GM12878 (cell line): ENCODE data around the gene ACTN2. TPM values are rescaled to one million over a fixed set of nuclear protein-coding genes. Genes with fewer than 3 reads are reported as not detected.

Source experiments
- ATAC-seq: fragments of 200-7000 bp; cut with Tn5 transposase; 3 replicates; pipeline ENCODE4 v1.9.1; 2020; ENCODE audit warnings: mild to moderate bottlenecking, moderate library complexity
- BruUV-seq: library from RNA; stranded (reverse); fragments of 400-500 nt; replicated peaks from 2 replicates; lab custom pipeline; 2021; lab: Mats Ljungman, UMichigan
- CTCF ChIA-PET: fragments of 300-600 bp; sonication (Branson Sonifier 250); formaldehyde crosslinking; extraction: SDS; loops from one replicate; lab custom pipeline; 2021; ENCODE audit warnings: inconsistent platforms; lab: Yijun Ruan, JAX
- POLR2A ChIA-PET: fragments of 350-600 bp; formaldehyde crosslinking; extraction: SDS; loops from one replicate; lab custom pipeline; 2021; ENCODE audit warnings: inconsistent platforms; lab: Charles Lee
- RAD21 ChIA-PET: fragments of 300-600 bp; sonication (Branson Sonifier 250); formaldehyde crosslinking; loops from one replicate; lab custom pipeline; 2023; ENCODE audit warnings: antibody characterized with exemption; ENCODE audit not compliant: unreplicated experiment; lab: Charles Lee
- SMC1A ChIA-PET: fragments of 300-600 bp; sonication (Branson Sonifier 250); formaldehyde crosslinking; loops from one replicate; lab custom pipeline; 2023; ENCODE audit not compliant: unreplicated experiment, uncharacterized antibody; lab: Charles Lee
- DNase-seq: peaks from one replicate; pipeline ENCODE4 v3.0.0-alpha.2; 2011; ENCODE audit warnings: low read depth, low spot score
- FAIRE-seq: peaks from 3 replicates; lab custom pipeline; 2011; peaks lifted over from hg19 to GRCh38; lab: Jason Lieb, UNC
- H2AFZ ChIP-seq: 2 replicates; pipeline ENCODE4 v1.6.0; 2011; ENCODE audit warnings: low read depth, low read length, control low read depth; ENCODE audit not compliant: control insufficient read depth
- H3K27ac ChIP-seq: 2 replicates; pipeline ENCODE4 v1.5.1; 2011; ENCODE audit warnings: control low read depth; ENCODE audit not compliant: control insufficient read depth, insufficient read depth
- H3K27me3 ChIP-seq, 2 experiments: replicated peaks in 1 of 2; 2 replicates each; pipeline versions ENCODE4 v1.6.0 to v1.6.1; 2011; ENCODE audit warnings: low read length in 1 of 2; ENCODE audit not compliant: control insufficient read depth in 2 of 2, insufficient read depth in 2 of 2
- H3K36me3 ChIP-seq, 2 experiments: 2 replicates each; pipeline ENCODE4 v1.5.1; 2011; ENCODE audit warnings: low read length in 1 of 2; ENCODE audit not compliant: control insufficient read depth in 2 of 2, insufficient read depth in 2 of 2
- H3K4me1 ChIP-seq: 2 replicates; pipeline ENCODE4 v1.6.1; 2011; ENCODE audit warnings: mild to moderate bottlenecking, low read length, moderate library complexity, mixed read lengths; ENCODE audit not compliant: control insufficient read depth, insufficient read depth
- H3K4me2 ChIP-seq: 2 replicates; pipeline ENCODE4 v1.6.0; 2011; ENCODE audit warnings: control low read depth; ENCODE audit not compliant: control insufficient read depth, insufficient read depth
- H3K4me3 ChIP-seq: fragments of 200-600 bp; sonication (generic); 2 replicates; pipeline ENCODE4 v1.5.1; 2016
- H3K79me2 ChIP-seq: 2 replicates; pipeline ENCODE4 v1.6.0; 2011; ENCODE audit warnings: low read length; ENCODE audit not compliant: control insufficient read depth, insufficient read depth
- H3K9ac ChIP-seq: 2 replicates; pipeline ENCODE4 v1.8.0; 2011; ENCODE audit warnings: low read length, control low read depth, mixed read lengths; ENCODE audit not compliant: control insufficient read depth, insufficient read depth
- H3K9me3 ChIP-seq: replicated peaks from 3 replicates; pipeline ENCODE4 v1.5.1; 2011; ENCODE audit warnings: mild to moderate bottlenecking, low read length; ENCODE audit not compliant: control insufficient read depth, insufficient read depth
- H4K20me1 ChIP-seq: 2 replicates; pipeline ENCODE4 v1.6.0; 2011; ENCODE audit not compliant: control insufficient read depth, insufficient read depth
- CBX5 ChIP-seq: sonication (generic); IDR thresholded peaks from 2 replicates; pipeline ENCODE4 v1.6.1; 2016; ENCODE audit warnings: low read depth, moderate library complexity, mild to moderate bottlenecking, inconsistent platforms
- EED ChIP-seq: sonication (generic); IDR thresholded peaks from 2 replicates; pipeline ENCODE4 v1.6.1; 2016; ENCODE audit warnings: antibody characterized with exemption, low read depth
- IKZF1 ChIP-seq: fragments of 450-650 bp; conservative IDR thresholded peaks from 2 replicates; pipeline ENCODE4 v1.6.1; 2017; ENCODE audit warnings: antibody characterized with exemption, mild to moderate bottlenecking
- LARP7 ChIP-seq: fragments of 450-650 bp; IDR thresholded peaks from 2 replicates; pipeline ENCODE4 v1.6.1; 2017; ENCODE audit warnings: mild to moderate bottlenecking
- MEF2B ChIP-seq: fragments of 450-650 bp; IDR thresholded peaks from 2 replicates; pipeline ENCODE4 v1.6.1; 2018; ENCODE audit warnings: mild to moderate bottlenecking, moderate library complexity; ENCODE audit not compliant: partially characterized antibody, poor library complexity, severe bottlenecking
- MYC ChIP-seq: IDR thresholded peaks from 2 replicates; pipeline ENCODE4 v1.6.1; 2011; ENCODE audit warnings: mild to moderate bottlenecking, low read length, moderate library complexity, inconsistent platforms; ENCODE audit not compliant: insufficient read depth, insufficient replicate concordance, insufficient read length, severe bottlenecking
- NFIC ChIP-seq: IDR thresholded peaks from 2 replicates; pipeline ENCODE4 v1.6.1; 2012; ENCODE audit warnings: low read depth, mild to moderate bottlenecking, inconsistent platforms, low read length, moderate library complexity
- NR2C1 ChIP-seq: fragments of 450-650 bp; IDR thresholded peaks from 2 replicates; pipeline ENCODE4 v1.6.1; 2017; ENCODE audit warnings: antibody characterized with exemption, mild to moderate bottlenecking, moderate library complexity
- ZNF384 ChIP-seq: IDR thresholded peaks from 2 replicates; pipeline ENCODE4 v1.6.1; 2012; ENCODE audit warnings: low read depth, mild to moderate bottlenecking, low read length, improper control_type of control experiment, borderline replicate concordance
- WGBS: methylation state at CpG from one replicate; pipeline ENCODE4 v1.1.6; 2016; ENCODE audit warnings: low lambda C conversion rate; ENCODE audit not compliant: insufficient replicate concordance, insufficient coverage; ENCODE audit errors: missing lambda C conversion rate; 5-methylcytosine and 5-hydroxymethylcytosine counted together
- in situ Hi-C: fragments of 300-500 bp; cut with MboI; formaldehyde crosslinking; loops from 9 replicates; pipeline ENCODE4 v1.14.3; 2018; ENCODE audit warnings: mixed read lengths
- intact Hi-C: fragments of 100-400 bp; cut with micrococcal nuclease; formaldehyde crosslinking; loops from one replicate; pipeline ENCODE4 v1.14.2; 2022; ENCODE audit not compliant: unreplicated experiment
- polyA plus RNA-seq, 11 experiments: library from polyadenylated mRNA; depleted of rRNA in 4 of 11; unstranded in 6 of 11; stranded (reverse) in 5 of 11; fragments of >200 nt; fragmentation: Nextera tagmentation in 4 of 11; fragmentation: Illumina TruSeq in 1 of 11; extraction: Ambion mirVana in 4 of 11; extraction: Trizol in 1 of 11; gene quantifications; 1 replicate in 1 of 11; 2 replicates in 10 of 11; pipeline versions ENCODE4 v1.2.1 to v1.2.3, GENCODE V29; 2011 to 2016; ENCODE audit warnings: inconsistent platforms in 2 of 11, missing spikeins in 2 of 11, low read depth in 1 of 11
- total RNA-seq, 4 experiments: library from RNA; depleted of rRNA in 3 of 4; stranded (reverse); fragments of >200 nt in 3 of 4; fragmentation: Illumina TruSeq in 1 of 4; extraction: Trizol in 1 of 4; gene quantifications; 2 replicates each; pipeline versions ENCODE4 v1.2.1 to v1.2.3, GENCODE V29; 2013 to 2021
- TF ChIP-seq, protein P1 (sequence below): fragments of 450-650 bp; IDR thresholded peaks from 2 replicates; pipeline ENCODE4 v1.6.1; 2017; ENCODE audit warnings: mild to moderate bottlenecking, low read depth, inconsistent platforms; ENCODE audit not compliant: poor library complexity, severe bottlenecking
- TF ChIP-seq, protein P2 (sequence below): fragments of 150-350 bp; IDR thresholded peaks from 2 replicates; pipeline ENCODE4 v1.6.1; 2016; ENCODE audit warnings: low read depth, low read length
- TF ChIP-seq, protein P3 (sequence below): fragments of 450-650 bp; IDR thresholded peaks from 2 replicates; pipeline ENCODE4 v1.6.1; 2017; ENCODE audit warnings: borderline replicate concordance
- TF ChIP-seq, protein P4 (sequence below): fragments of 150-350 bp; IDR thresholded peaks from 2 replicates; pipeline ENCODE4 v1.6.1; 2014; ENCODE audit warnings: mild to moderate bottlenecking, low read depth, low read length

The ACTN2 gene
- total and polyA plus RNA-seq, 10 of the 15 experiments (the other 5 are each of a cell fraction or from before 2014, with no cell fraction given), result 0.10 TPM; not detected in 9

DNA sequence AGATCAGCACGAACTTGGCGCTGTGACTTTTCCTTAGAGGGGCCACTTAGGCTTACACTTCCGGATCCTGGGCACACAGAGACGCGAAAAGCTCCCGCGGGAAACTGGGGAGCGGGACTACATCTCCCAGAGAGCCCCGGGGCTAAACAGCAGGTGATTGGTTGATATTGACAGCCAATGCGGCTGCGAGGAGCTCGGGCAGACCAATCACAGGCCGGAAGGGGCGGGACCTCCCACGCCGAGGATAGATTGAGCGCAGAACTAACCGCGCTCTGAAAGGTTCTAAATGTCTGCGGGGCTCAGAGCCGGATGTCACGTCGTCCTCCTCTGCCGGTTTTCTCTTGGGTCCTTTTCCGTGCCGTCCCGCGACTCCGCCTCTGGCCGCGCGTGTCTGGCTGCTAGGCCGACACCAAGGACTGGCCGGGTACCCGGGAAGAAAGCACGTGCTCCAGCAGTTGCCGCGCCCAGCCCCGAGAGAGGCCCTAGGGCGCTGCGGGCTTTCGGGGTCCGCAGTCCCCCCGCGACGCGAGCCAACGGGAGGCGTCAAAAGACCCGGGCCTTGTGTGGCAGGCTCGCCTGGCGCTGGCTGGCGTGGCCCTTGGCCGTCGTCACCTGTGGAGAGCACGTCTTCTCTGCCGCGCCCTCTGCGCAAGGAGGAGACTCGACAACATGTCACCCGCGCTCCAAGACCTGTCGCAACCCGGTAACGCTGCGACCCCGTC, 108.9 kb downstream of the ACTN2 start, which contains the start of gene MTR:
Gene MTR (plus strand): TSS at position 258 of the 722 bp plus-strand sequence. CDS start 412 bp downstream, at position 670.
- peak; percentile 98 for FAIRE-seq
- no TSS peak for BruUV-seq
- peak; percentile 93 for TF ChIP-seq LARP7
- no peak for TF ChIP-seq NFIC
- TF ChIP-seq MEF2B, result peak; percentile 54
- TF ChIP-seq, protein P1, sequence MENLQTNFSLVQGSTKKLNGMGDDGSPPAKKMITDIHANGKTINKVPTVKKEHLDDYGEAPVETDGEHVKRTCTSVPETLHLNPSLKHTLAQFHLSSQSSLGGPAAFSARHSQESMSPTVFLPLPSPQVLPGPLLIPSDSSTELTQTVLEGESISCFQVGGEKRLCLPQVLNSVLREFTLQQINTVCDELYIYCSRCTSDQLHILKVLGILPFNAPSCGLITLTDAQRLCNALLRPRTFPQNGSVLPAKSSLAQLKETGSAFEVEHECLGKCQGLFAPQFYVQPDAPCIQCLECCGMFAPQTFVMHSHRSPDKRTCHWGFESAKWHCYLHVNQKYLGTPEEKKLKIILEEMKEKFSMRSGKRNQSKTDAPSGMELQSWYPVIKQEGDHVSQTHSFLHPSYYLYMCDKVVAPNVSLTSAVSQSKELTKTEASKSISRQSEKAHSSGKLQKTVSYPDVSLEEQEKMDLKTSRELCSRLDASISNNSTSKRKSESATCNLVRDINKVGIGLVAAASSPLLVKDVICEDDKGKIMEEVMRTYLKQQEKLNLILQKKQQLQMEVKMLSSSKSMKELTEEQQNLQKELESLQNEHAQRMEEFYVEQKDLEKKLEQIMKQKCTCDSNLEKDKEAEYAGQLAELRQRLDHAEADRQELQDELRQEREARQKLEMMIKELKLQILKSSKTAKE, result no peak
- TF ChIP-seq, protein P2, sequence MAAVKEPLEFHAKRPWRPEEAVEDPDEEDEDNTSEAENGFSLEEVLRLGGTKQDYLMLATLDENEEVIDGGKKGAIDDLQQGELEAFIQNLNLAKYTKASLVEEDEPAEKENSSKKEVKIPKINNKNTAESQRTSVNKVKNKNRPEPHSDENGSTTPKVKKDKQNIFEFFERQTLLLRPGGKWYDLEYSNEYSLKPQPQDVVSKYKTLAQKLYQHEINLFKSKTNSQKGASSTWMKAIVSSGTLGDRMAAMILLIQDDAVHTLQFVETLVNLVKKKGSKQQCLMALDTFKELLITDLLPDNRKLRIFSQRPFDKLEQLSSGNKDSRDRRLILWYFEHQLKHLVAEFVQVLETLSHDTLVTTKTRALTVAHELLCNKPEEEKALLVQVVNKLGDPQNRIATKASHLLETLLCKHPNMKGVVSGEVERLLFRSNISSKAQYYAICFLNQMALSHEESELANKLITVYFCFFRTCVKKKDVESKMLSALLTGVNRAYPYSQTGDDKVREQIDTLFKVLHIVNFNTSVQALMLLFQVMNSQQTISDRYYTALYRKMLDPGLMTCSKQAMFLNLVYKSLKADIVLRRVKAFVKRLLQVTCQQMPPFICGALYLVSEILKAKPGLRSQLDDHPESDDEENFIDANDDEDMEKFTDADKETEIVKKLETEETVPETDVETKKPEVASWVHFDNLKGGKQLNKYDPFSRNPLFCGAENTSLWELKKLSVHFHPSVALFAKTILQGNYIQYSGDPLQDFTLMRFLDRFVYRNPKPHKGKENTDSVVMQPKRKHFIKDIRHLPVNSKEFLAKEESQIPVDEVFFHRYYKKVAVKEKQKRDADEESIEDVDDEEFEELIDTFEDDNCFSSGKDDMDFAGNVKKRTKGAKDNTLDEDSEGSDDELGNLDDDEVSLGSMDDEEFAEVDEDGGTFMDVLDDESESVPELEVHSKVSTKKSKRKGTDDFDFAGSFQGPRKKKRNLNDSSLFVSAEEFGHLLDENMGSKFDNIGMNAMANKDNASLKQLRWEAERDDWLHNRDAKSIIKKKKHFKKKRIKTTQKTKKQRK, result peak; percentile 52
- TF ChIP-seq NR2C1, result peak; percentile 76
- no peak for TF ChIP-seq ZNF384
- TF ChIP-seq, protein P3, sequence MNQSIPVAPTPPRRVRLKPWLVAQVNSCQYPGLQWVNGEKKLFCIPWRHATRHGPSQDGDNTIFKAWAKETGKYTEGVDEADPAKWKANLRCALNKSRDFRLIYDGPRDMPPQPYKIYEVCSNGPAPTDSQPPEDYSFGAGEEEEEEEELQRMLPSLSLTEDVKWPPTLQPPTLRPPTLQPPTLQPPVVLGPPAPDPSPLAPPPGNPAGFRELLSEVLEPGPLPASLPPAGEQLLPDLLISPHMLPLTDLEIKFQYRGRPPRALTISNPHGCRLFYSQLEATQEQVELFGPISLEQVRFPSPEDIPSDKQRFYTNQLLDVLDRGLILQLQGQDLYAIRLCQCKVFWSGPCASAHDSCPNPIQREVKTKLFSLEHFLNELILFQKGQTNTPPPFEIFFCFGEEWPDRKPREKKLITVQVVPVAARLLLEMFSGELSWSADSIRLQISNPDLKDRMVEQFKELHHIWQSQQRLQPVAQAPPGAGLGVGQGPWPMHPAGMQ, result no peak
- TF ChIP-seq, protein P4, sequence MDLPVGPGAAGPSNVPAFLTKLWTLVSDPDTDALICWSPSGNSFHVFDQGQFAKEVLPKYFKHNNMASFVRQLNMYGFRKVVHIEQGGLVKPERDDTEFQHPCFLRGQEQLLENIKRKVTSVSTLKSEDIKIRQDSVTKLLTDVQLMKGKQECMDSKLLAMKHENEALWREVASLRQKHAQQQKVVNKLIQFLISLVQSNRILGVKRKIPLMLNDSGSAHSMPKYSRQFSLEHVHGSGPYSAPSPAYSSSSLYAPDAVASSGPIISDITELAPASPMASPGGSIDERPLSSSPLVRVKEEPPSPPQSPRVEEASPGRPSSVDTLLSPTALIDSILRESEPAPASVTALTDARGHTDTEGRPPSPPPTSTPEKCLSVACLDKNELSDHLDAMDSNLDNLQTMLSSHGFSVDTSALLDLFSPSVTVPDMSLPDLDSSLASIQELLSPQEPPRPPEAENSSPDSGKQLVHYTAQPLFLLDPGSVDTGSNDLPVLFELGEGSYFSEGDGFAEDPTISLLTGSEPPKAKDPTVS, result no peak
- TF ChIP-seq MYC, result peak; percentile 87
- peak; percentile 87 for TF ChIP-seq IKZF1
- TF ChIP-seq EED, result peak; percentile 60; the same call in 1 of the 2 replicates
- TF ChIP-seq CBX5, result no peak; the same call in 1 of the 2 replicates

More for the DNA sequence above, 108.9 kb downstream of the ACTN2 start, which contains the start of gene MTR:
- peak within 1 kb of the TSS; percentile 89 for H3K4me2 ChIP-seq
- H3K4me1 ChIP-seq, result peaks cover 3% of the 10 kb centered on the region
- ATAC-seq (peak; percentile 97), DNase-seq (peak; percentile 89)
- ChIA-PET CTCF (interaction anchor here (0.7 to 1.6 kb wide), 4 partner anchors 9 to 191 kb away, joined by 3 to 10 read pairs (median 4); partner anchors contain the start of gene HEATR1), POLR2A (interaction anchor here (0.5 to 1.9 kb wide), 6 partner anchors 8 to 635 kb away, joined by 3 to 13 read pairs (median 4); partner anchors contain the start of gene HEATR1), SMC1A (interaction anchor here (0.9 to 1.7 kb wide), 3 partner anchors 9 to 191 kb away, joined by 5 to 6 read pairs (median 5); partner anchors contain the start of gene HEATR1), RAD21 (interaction anchor here (1.1 to 1.4 kb wide), 2 partner anchors 36 to 191 kb away, joined by 4 to 5 read pairs; partner anchors contain the start of gene HEATR1)
- no peaks in the 10 kb centered on the region; the same call in 1 of the 2 replicates for H4K20me1 ChIP-seq
- H2AFZ ChIP-seq, result peak within 1 kb of the TSS; percentile 97
- H3K27ac ChIP-seq, result peak within 1 kb of the TSS; percentile 95
- peak within 1 kb of the TSS; percentile 95 for H3K9ac ChIP-seq
- H3K9me3 ChIP-seq, result no peaks in the 10 kb centered on the region
- peak within 1 kb of the TSS; percentile 97 for H3K4me3 ChIP-seq
- peaks cover 45% of the 10 kb centered on the region for H3K79me2 ChIP-seq
- WGBS, result 1% methylated on average over 65 of the region's 67 CpGs
- no peaks in the 10 kb centered on the region for H3K27me3 ChIP-seq
- H3K36me3 ChIP-seq, result no peaks in the 10 kb centered on the region
- in situ Hi-C loops, result no loop called here
- intact Hi-C loops, result loop anchor here (1.0 kb wide), 1 partner anchor 191 kb away; the partner anchor contains the start of gene HEATR1
